GM12865 (cell line): ENCODE data around the gene CERS6.

Source experiments
- DNase-seq: peaks from one replicate; pipeline ENCODE4 v3.0.0; 2010; ENCODE audit warnings: low read depth
- H3K4me3 ChIP-seq: 2 replicates; pipeline ENCODE4 v1.5.1; 2011; ENCODE audit warnings: mild to moderate bottlenecking, low read depth, low read length, control low read depth
- TF ChIP-seq, protein P1 (sequence below): IDR thresholded peaks from 2 replicates; pipeline ENCODE4 v1.5.1; 2011; ENCODE audit warnings: low read length, control low read depth, low read depth, inconsistent platforms; ENCODE audit not compliant: insufficient read depth; ENCODE audit errors: missing control alignments

The CERS6 gene

DNA sequence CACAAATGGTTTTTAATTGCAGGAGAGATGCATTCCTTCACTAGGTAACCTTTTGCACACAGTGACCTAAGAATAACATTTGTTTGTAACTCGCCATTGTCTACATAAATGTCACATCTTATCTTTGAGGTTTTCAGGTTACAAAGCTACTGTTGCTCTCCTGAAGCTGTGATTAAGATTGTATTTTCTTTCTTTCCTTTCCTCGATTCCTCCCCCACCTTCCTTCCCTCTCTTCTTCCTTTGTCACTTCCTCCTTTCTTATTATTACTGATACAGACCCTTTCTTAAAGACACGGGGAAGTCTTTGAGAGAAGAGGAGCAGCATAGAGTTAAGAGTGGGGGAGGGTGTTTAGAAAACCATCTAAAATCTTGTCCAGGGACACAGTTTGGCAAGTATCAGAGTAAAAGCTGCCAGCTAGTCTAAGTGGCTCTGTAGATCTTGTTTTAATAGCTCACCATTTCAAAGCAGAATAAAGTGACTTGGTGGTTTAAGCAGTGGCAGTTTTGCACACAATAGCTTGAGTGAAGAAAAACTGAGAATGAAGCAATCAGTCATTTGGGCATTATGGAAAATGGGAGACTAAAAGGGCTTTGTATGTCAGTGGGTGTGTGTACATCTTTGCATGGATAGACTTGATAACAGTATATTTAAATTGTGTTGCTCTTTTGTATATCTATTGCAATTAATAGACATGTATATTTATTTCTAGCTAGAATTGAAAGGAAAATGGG, 10.9 kb downstream of the CERS6 start:
- H3K4me3 ChIP-seq: no peak overlapping the region; the same call in 1 of the 2 replicates

DNA sequence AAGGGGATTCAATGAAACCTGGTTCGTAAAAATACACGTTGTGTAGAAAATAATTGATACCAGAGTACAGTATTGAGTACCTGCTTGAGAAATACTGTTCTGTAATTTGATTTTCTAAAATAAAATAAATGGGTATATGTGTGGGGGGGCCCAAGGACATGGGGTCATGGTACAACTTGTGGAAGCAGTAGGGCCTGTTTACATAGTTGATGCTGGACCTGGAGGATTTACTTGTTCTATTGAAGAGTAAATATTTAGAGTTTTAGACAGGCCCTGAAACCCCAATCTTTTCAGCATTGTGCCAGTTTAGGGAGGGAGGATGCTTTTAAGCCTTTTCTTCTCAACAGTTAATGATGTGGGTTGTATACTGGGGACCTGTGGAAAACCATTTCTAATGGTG, 11.7 kb downstream of the CERS6 start:
- no peak overlapping the region for H3K4me3 ChIP-seq
- DNase-seq: no peak
- TF ChIP-seq, protein P1, sequence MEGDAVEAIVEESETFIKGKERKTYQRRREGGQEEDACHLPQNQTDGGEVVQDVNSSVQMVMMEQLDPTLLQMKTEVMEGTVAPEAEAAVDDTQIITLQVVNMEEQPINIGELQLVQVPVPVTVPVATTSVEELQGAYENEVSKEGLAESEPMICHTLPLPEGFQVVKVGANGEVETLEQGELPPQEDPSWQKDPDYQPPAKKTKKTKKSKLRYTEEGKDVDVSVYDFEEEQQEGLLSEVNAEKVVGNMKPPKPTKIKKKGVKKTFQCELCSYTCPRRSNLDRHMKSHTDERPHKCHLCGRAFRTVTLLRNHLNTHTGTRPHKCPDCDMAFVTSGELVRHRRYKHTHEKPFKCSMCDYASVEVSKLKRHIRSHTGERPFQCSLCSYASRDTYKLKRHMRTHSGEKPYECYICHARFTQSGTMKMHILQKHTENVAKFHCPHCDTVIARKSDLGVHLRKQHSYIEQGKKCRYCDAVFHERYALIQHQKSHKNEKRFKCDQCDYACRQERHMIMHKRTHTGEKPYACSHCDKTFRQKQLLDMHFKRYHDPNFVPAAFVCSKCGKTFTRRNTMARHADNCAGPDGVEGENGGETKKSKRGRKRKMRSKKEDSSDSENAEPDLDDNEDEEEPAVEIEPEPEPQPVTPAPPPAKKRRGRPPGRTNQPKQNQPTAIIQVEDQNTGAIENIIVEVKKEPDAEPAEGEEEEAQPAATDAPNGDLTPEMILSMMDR: no peak

More for the DNA sequence above, 10.9 kb downstream of the CERS6 start:
- DNase-seq: no peak
- TF ChIP-seq, protein P1: no peak

DNA sequence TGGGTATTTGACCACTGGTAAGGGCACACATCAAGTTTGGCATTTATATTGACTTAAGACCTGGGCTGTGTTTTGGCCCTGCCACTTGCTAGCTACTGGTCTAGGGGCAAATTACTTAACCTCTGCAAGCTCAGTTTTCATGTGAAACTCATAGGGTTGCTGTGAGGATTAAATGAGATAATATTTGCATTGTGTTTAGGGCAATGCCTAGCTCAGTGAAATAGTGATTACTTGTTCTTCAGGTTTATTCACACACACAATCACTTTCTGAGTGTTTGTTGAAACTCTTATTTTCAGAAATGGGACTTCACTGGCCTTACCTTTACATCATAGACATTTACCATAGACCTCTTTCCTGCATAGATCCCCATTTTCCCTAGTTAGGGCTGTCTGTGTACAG, 12.3 kb downstream of the CERS6 start:
- H3K4me3 ChIP-seq: no peak overlapping the region
- TF ChIP-seq, protein P1: no peak
- peak; percentile 19 for DNase-seq

DNA sequence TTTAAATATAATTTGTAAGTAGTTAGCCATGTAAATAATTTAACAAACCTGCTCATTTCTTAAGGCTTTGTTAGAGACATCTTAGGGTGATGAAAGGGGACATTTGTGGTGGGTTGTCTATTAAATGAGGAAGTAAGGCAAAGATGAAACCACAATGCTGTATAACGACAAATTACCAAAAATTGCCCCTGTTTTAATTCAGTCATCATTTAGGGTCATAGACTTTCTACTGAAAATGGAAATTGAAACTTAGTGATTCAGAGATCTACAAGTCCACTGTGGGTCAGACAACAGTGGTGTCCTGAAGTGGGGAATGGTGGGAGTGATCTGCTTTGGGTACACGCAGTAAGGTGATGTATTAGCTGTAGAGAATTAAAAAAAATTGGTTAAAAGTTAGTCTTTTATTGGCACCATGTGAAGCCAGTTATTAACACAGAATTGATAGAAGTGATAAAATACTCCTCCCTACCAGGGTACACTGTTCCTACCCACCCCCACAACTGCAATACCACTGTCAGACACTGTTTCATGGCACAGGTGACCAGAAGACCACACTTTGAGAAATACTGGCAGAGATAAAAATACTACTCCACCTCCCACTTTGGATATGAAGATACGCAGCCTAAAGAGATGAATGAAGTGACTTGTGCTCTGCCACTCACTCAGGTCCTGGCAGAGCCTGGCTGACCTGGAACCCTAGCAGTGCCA, 13.4 kb downstream of the CERS6 start:
- TF ChIP-seq, protein P1: no peak
- peak overlapping the region; percentile 7 for H3K4me3 ChIP-seq
- peak; percentile 70 for DNase-seq

DNA sequence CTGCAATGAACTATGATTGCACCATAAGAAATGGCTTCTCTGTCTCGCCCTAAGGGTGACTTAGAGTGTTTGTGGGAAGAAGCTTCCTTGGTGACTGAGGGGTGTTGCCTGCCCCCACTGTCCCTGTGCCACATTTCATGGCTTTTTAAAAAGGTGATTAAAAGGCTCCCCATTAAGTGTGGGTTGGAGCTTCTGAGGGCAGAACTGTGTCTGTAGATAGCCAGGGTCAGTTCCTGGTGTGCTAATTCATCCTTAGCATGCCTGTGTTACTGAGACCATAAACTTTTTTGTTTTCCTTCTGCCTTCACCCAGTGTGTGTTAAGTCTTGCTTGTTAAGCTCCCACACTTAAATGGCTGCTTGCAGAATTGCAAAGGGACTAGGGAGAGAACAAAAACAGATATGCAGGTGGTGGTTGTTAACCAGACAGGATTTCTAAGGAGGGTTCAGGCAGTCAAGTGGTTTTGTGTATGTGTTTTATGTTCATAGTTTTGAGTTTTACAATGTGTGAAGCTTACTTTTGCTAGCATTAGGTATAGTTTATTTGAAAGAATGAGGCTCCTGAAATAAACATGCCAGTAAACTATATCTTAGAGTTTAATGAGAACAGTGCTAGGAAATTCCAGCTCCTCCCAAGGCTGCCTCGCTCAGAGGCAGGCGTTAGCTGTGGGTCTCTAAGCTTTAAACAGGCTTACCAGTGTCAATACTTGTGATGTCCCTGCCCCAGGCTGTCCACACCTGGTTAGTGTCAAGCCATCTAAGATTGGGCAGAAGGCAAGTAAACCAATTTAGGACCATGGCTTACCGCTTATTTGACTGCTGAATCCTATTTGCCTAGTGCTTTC, 14.5 kb downstream of the CERS6 start:
- peak; percentile 32 for DNase-seq
- TF ChIP-seq, protein P1: no peak
- H3K4me3 ChIP-seq: no peak overlapping the region

DNA sequence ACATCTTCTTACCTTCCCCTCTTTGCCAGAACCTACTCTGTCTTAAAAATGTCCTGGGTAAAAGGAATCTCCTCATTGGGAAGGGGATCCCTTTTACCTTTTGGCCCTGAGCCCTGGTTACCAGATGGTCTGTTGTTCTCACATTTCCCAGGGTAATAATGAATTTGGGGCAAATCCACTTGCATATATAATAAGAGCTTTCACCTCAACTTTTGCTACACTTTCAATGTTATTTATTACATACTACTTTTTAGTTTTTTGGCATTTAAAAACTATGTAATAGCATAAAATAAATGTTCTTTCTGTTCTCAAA, 15.0 kb downstream of the CERS6 start:
- H3K4me3 ChIP-seq: no peak overlapping the region
- TF ChIP-seq, protein P1: no peak
- DNase-seq: no peak
